ENCODE measurements around the gene EPB41. TPM values are rescaled to one million over a fixed set of nuclear protein-coding genes. Genes with fewer than 3 reads are reported as not detected.

The EPB41 gene
- total and polyA plus RNA-seq, 2 of the 4 experiments (the other 2 are of a cell fraction) = 4.6 to 10.0 TPM

DNA sequence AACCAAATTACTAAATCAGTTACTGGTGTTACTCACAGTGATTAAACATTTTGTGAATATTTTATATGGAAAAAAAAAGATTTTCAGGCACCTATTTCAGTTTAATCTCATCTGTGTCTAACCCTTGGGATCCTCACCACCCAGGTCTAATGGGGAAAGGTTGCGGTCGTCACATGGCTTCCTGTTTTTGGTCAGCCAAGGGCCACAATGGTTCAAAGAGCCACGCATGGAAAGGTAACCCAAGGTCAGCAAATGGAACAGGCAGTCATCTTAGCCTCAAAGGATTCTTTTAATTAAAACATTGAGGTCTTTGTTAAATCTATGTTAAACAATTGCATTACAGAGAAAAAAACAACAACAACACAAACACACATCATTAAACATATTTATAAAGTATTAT is 245.4 kb downstream of the EPB41 start:
- Histone ChIP-seq H2AFZ (replicated peaks; ENCODE audit: low read length, poor library complexity) (no peak overlapping the region), H3K27me3 (ENCODE audit: control insufficient read depth, insufficient read depth, low read length) (no peaks in the 10 kb centered on the region), H2BK120ac (ENCODE audit: low read depth, low read length) (no peak overlapping the region), H2BK15ac (ENCODE audit: low read depth, low read length) (no peak overlapping the region), H4K20me1 (ENCODE audit: insufficient read depth, low read length) (peaks cover 61% of the 10 kb centered on the region), H3K4me1 (ENCODE audit: control insufficient read depth, insufficient read depth, low read length) (no peaks in the 10 kb centered on the region), H3K23ac (ENCODE audit: low read depth, low read length) (no peak overlapping the region), H2BK5ac (ENCODE audit: low read depth, low read length, poor library complexity, severe bottlenecking) (no peak overlapping the region), H3K27ac (ENCODE audit: insufficient read depth, low read length) (no peak overlapping the region), H2BK20ac (ENCODE audit: low read depth, low read length) (no peak overlapping the region), H3K79me1 (ENCODE audit: low read depth in 1 of 2, low read length in 2 of 2) (peaks cover 24 to 80% of the 10 kb centered on the region in 2 experiments; a peak in 3 of 4 replicates), H3K4me3 (ENCODE audit: insufficient read depth, low read depth, low read length) (no peak overlapping the region), H3K4me2 (ENCODE audit: low read depth, low read length) (no peak overlapping the region), H4K5ac (ENCODE audit: low read depth, low read length) (no peak overlapping the region), H3K9me1 (ENCODE audit: insufficient read depth, low read length) (peaks cover 17% of the 10 kb centered on the region), H3K4ac (ENCODE audit: low read depth, low read length) (no peak overlapping the region), H4K8ac (ENCODE audit: low read depth in 2 of 2, low read length in 2 of 2) (no peak overlapping the region), H3K9ac (ENCODE audit: low read depth, low read length) (no peak overlapping the region), H3K14ac (replicated peaks; ENCODE audit: low read depth, low read length) (no peak overlapping the region), H2AK5ac (ENCODE audit: low read depth, low read length) (no peak overlapping the region), H4K91ac (ENCODE audit: insufficient read depth, low read depth, low read length) (no peak overlapping the region), H2AK9ac (replicated peaks; ENCODE audit: low read depth, low read length, poor library complexity) (no peak overlapping the region), H3K36me3 (ENCODE audit: control insufficient read depth, insufficient read depth, low read length) (peaks cover 46% of the 10 kb centered on the region), H3K9me3 (ENCODE audit: control insufficient read depth, insufficient read depth, low read length) (no peaks in the 10 kb centered on the region), H3K56ac (ENCODE audit: extremely low read depth, insufficient read depth, low read length) (peak overlapping the region; percentile 30; the same call in 1 of the 2 replicates), H3K18ac (ENCODE audit: low read depth, low read length) (no peak overlapping the region)
- BruUV-seq (replicated peaks) = no TSS peak
- TF ChIP-seq CEBPB (IDR thresholded peaks at IDR 0.05; ENCODE audit: low read depth, low read length) (no peak), USF2 (IDR thresholded peaks at IDR 0.05; ENCODE audit: low read depth, low read length) (no peak), CTCF (conservative IDR thresholded peaks at IDR 0.05; ENCODE audit: low read depth, low read length) (no peak), MAZ (IDR thresholded peaks at IDR 0.05; ENCODE audit: borderline replicate concordance, low read depth, low read length) (no peak), RCOR1 (IDR thresholded peaks at IDR 0.05; ENCODE audit: insufficient replicate concordance, low read length) (no peak), POLR2A (IDR thresholded peaks at IDR 0.05; ENCODE audit: low read depth, low read length) (no peak)
- DNase-seq (no peak), ATAC-seq (ENCODE audit: low read depth) (no peak)
- intact Hi-C loops (cut with micrococcal nuclease) = no loop called here
- WGBS, 2 experiments (ENCODE audit: extremely low coverage in 2 of 2, insufficient read length in 1 of 2) = 80% methylated on average over 2 of the region's 3 CpGs; no CpG with 5 or more reads in 1 of the 2 experiments
- in situ Hi-C loops (cut with MboI; ENCODE audit: low sequenced_read_pairs) = no loop called here
- dilution Hi-C loops (cut with HindIII; ENCODE audit: low sequenced_read_pairs, unreplicated experiment) = no loop called here
- ChIA-PET POLR2A (ENCODE audit: unreplicated experiment) (no interaction called here), CTCF (interaction anchor here (1.0 kb wide), 1 partner anchor 37 kb away, joined by 3 read pairs; no protein-coding TSS in a partner anchor)

Data from IMR-90 (cell line).